H9 (cell line): ENCODE data around the gene ANKK1. TPM values are rescaled to one million over a fixed set of nuclear protein-coding genes. Genes with fewer than 3 reads are reported as not detected.

Experiments used
- DNase-seq: peaks from one replicate; pipeline ENCODE4 v3.0.0-alpha.2; 2017
- H2AFZ ChIP-seq: one replicate; pipeline ENCODE4 v1.6.1; 2013; ENCODE audit warnings: mild to moderate bottlenecking, low read length, control low read depth, moderate library complexity
- H2AK5ac ChIP-seq: 2 replicates; pipeline ENCODE4 v1.6.1; 2013; ENCODE audit warnings: low read length, control low read depth, mixed read lengths; ENCODE audit not compliant: insufficient read length
- H2BK120ac ChIP-seq: one replicate; pipeline ENCODE4 v1.6.1; 2013; ENCODE audit warnings: low read depth, mild to moderate bottlenecking, low read length, control low read depth, inconsistent platforms; ENCODE audit not compliant: poor library complexity, severe bottlenecking
- H2BK12ac ChIP-seq: 2 replicates; pipeline ENCODE4 v1.6.1; 2013; ENCODE audit warnings: low read length, control low read depth, mixed read lengths, low read depth; ENCODE audit not compliant: insufficient read length
- H2BK15ac ChIP-seq: 2 replicates; pipeline ENCODE4 v1.6.1; 2013; ENCODE audit warnings: low read depth, low read length, control low read depth
- H2BK20ac ChIP-seq: one replicate; pipeline ENCODE4 v1.6.1; 2013; ENCODE audit warnings: low read depth, mild to moderate bottlenecking, low read length, control low read depth, inconsistent platforms; ENCODE audit not compliant: poor library complexity, severe bottlenecking
- H2BK5ac ChIP-seq: 2 replicates; pipeline ENCODE4 v1.6.1; 2013; ENCODE audit warnings: low read length, control low read depth, mixed read lengths; ENCODE audit not compliant: insufficient read length
- H3K14ac ChIP-seq: 2 replicates; pipeline ENCODE4 v1.6.1; 2013; ENCODE audit warnings: low read length, control low read depth; ENCODE audit not compliant: insufficient read depth
- H3K18ac ChIP-seq: 2 replicates; pipeline ENCODE4 v1.6.1; 2013; ENCODE audit warnings: low read depth, mild to moderate bottlenecking, mixed read lengths, low read length, control low read depth; ENCODE audit not compliant: insufficient read length
- H3K23ac ChIP-seq: 2 replicates; pipeline ENCODE4 v1.6.1; 2013; ENCODE audit warnings: low read length, control low read depth, mixed read lengths, low read depth; ENCODE audit not compliant: insufficient read length
- H3K23me2 ChIP-seq: 2 replicates; pipeline ENCODE4 v1.6.1; 2013; ENCODE audit warnings: low read depth, mild to moderate bottlenecking, mixed read lengths, low read length, control low read depth; ENCODE audit not compliant: insufficient read length, poor library complexity, severe bottlenecking
- H3K27ac ChIP-seq: 2 replicates; pipeline ENCODE4 v1.5.1; 2013; ENCODE audit warnings: low read length, control low read depth, mixed read lengths, low read depth; ENCODE audit not compliant: insufficient read length
- H3K27me3 ChIP-seq: 2 replicates; pipeline ENCODE4 v1.6.1; 2013; ENCODE audit warnings: low read length, control low read depth, inconsistent platforms; ENCODE audit not compliant: insufficient read depth
- H3K4ac ChIP-seq: 2 replicates; pipeline ENCODE4 v1.6.1; 2013; ENCODE audit warnings: low read depth, mild to moderate bottlenecking, control low read depth, inconsistent platforms, low read length, moderate library complexity
- H3K4me1 ChIP-seq: 2 replicates; pipeline ENCODE4 v1.6.1; 2013; ENCODE audit warnings: low read length, control low read depth, inconsistent platforms; ENCODE audit not compliant: insufficient read depth
- H3K4me2 ChIP-seq: 2 replicates; pipeline ENCODE4 v1.6.1; 2013; ENCODE audit warnings: low read length, control low read depth, mixed read lengths; ENCODE audit not compliant: insufficient read length, insufficient read depth
- H3K56ac ChIP-seq: 2 replicates; pipeline ENCODE4 v1.6.1; 2013; ENCODE audit warnings: low read depth, mild to moderate bottlenecking, mixed read lengths, low read length, control low read depth; ENCODE audit not compliant: insufficient read length
- H3K79me1 ChIP-seq: 2 replicates; pipeline ENCODE4 v1.6.1; 2013; ENCODE audit warnings: low read depth, mild to moderate bottlenecking, moderate library complexity, low read length, control low read depth, inconsistent platforms; ENCODE audit not compliant: insufficient read depth, poor library complexity, severe bottlenecking
- H3K79me2 ChIP-seq: 2 replicates; pipeline ENCODE4 v1.6.1; 2013; ENCODE audit warnings: low read length, control low read depth, inconsistent platforms; ENCODE audit not compliant: insufficient read depth
- H3K9ac ChIP-seq: 2 replicates; pipeline ENCODE4 v1.6.1; 2013; ENCODE audit warnings: low read length, control low read depth, mixed read lengths; ENCODE audit not compliant: insufficient read length; ENCODE audit errors: extremely low read depth
- H3K9me3 ChIP-seq: one replicate; pipeline ENCODE4 v1.6.1; 2013; ENCODE audit warnings: low read depth, low read length, inconsistent platforms; ENCODE audit not compliant: control insufficient read depth
- H3T11ph ChIP-seq: one replicate; pipeline ENCODE4 v1.6.1; 2013; ENCODE audit warnings: mild to moderate bottlenecking, low read length, control low read depth, inconsistent platforms
- H4K20me1 ChIP-seq: one replicate; pipeline ENCODE4 v1.6.1; 2013; ENCODE audit not compliant: control insufficient read depth, insufficient read length, insufficient read depth
- H4K5ac ChIP-seq: 2 replicates; pipeline ENCODE4 v1.6.1; 2013; ENCODE audit warnings: low read depth, mild to moderate bottlenecking, mixed read lengths, low read length, control low read depth; ENCODE audit not compliant: insufficient read length
- H4K8ac ChIP-seq: replicated peaks from 2 replicates; pipeline ENCODE4 v1.6.1; 2013; ENCODE audit warnings: low read length, control low read depth, mixed read lengths, low read depth; ENCODE audit not compliant: insufficient read length
- H4K91ac ChIP-seq: 2 replicates; pipeline ENCODE4 v1.6.1; 2013; ENCODE audit warnings: low read depth, mild to moderate bottlenecking, moderate library complexity, mixed read lengths, low read length, control low read depth; ENCODE audit not compliant: insufficient read length
- H3K27ac Mint-ChIP-seq, 3 experiments: 2 replicates in 2 of 3; 3 replicates in 1 of 3; pipeline ENCODE4 v1.8.0; 2020 to 2021; ENCODE audit warnings: mixed read lengths in 3 of 3, mild to moderate bottlenecking in 1 of 3, moderate library complexity in 1 of 3
- H3K27me3 Mint-ChIP-seq: 2 replicates; pipeline ENCODE4 v1.8.0; 2021; ENCODE audit warnings: low read depth, mild to moderate bottlenecking, moderate library complexity, mixed read lengths
- H3K36me3 Mint-ChIP-seq, 3 experiments: 2 replicates in 2 of 3; 3 replicates in 1 of 3; pipeline ENCODE4 v1.8.0; 2020 to 2021; ENCODE audit warnings: low read depth in 3 of 3, mixed read lengths in 3 of 3; ENCODE audit not compliant: insufficient read depth in 1 of 3
- H3K4me1 Mint-ChIP-seq, 2 experiments: 2 replicates each; pipeline ENCODE4 v1.8.0; 2020; ENCODE audit warnings: mixed read lengths in 2 of 2
- H3K4me3 Mint-ChIP-seq, 2 experiments: 2 replicates in 1 of 2; 3 replicates in 1 of 2; pipeline ENCODE4 v1.8.0; 2020 to 2021; ENCODE audit warnings: mild to moderate bottlenecking in 2 of 2, mixed read lengths in 2 of 2, moderate library complexity in 1 of 2
- H3K9me3 Mint-ChIP-seq, 2 experiments: 2 replicates in 1 of 2; 3 replicates in 1 of 2; pipeline ENCODE4 v1.8.0; 2020; ENCODE audit warnings: mild to moderate bottlenecking in 2 of 2, mixed read lengths in 2 of 2, moderate library complexity in 1 of 2
- WGBS: extraction: QIAGEN DNeasy Blood & Tissue Kit; methylation state at CpG from one replicate; pipeline ENCODE4 v1.1.7; 2013; ENCODE audit warnings: missing lambda C conversion rate, low lambda C conversion rate, mixed read lengths; ENCODE audit not compliant: insufficient read length; ENCODE audit errors: extremely low coverage; 5-methylcytosine and 5-hydroxymethylcytosine counted together
- total RNA-seq: library from RNA; stranded (reverse); gene quantifications from 2 replicates; pipeline ENCODE4 v1.2.1, GENCODE V29; 2021
- TF ChIP-seq, protein P1 (sequence below): fragments of 200-600 bp; sonication (generic); conservative IDR thresholded peaks from 3 replicates; pipeline ENCODE4 v1.8.0; 2021; ENCODE audit warnings: antibody characterized with exemption, mild to moderate bottlenecking

The ANKK1 gene
- total RNA-seq, 1 experiment from 2014 or later = 0.20 TPM

DNA sequence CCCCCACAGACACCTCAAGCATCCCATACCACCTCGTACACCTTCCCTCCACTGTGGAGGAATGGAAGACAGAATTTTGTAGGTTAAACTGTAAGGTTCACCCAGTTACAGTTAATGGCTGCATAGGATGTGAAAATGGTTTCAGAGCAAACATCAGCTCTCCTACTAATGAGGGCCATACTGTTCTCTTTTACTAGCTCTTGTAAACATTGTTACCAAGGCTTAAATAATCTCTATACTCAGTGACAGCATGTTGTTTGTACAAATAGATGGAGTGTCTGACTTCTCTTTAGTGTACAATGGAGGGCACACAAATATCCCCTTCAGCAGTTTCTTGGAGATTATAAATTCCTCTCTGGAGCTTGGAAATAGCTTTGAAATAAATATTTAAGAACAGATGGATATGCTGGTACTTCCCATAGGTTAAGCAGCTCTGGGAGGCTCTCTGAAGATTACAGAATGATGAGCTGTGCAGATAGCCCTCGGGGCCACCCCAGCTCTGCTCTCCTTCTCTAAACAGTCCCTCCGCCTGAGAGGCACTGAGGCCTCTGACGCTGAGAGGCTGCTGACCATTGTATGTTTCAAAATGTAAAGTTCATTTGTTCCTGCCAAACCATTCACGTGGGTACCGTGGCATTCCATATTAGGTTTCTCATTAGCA lies 47.5 kb upstream of the ANKK1 start:
- whole genome bisulfite sequencing = no CpG with 5 or more reads among the region's 6 CpGs
- no peak overlapping the region for H2BK15ac ChIP-seq
- no peaks in the 10 kb centered on the region for H3K27me3 ChIP-seq
- no peak overlapping the region for H2AK5ac ChIP-seq
- TF ChIP-seq, protein P1, sequence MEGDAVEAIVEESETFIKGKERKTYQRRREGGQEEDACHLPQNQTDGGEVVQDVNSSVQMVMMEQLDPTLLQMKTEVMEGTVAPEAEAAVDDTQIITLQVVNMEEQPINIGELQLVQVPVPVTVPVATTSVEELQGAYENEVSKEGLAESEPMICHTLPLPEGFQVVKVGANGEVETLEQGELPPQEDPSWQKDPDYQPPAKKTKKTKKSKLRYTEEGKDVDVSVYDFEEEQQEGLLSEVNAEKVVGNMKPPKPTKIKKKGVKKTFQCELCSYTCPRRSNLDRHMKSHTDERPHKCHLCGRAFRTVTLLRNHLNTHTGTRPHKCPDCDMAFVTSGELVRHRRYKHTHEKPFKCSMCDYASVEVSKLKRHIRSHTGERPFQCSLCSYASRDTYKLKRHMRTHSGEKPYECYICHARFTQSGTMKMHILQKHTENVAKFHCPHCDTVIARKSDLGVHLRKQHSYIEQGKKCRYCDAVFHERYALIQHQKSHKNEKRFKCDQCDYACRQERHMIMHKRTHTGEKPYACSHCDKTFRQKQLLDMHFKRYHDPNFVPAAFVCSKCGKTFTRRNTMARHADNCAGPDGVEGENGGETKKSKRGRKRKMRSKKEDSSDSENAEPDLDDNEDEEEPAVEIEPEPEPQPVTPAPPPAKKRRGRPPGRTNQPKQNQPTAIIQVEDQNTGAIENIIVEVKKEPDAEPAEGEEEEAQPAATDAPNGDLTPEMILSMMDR = no peak
- no peak overlapping the region for H3K56ac ChIP-seq
- no peak overlapping the region for H2BK12ac ChIP-seq
- H3K4me1 ChIP-seq = no peaks in the 10 kb centered on the region
- H3T11ph ChIP-seq = no peak overlapping the region
- no peak overlapping the region for H2BK5ac ChIP-seq
- Mint-ChIP-seq H3K27ac (no peak overlapping the region), H3K9me3 (no peaks in the 10 kb centered on the region), H3K4me3 (no peak overlapping the region), H3K4me1 (peaks cover 0 to 5% of the 10 kb centered on the region in 2 experiments; a peak in 1 of 4 replicates), H3K27me3 (no peaks in the 10 kb centered on the region), H3K36me3 (peaks cover 4 to 17% (median 10%) of the 10 kb centered on the region in 3 experiments; a peak in 6 of 7 replicates)
- H3K4me2 ChIP-seq = no peak overlapping the region
- no peak overlapping the region for H4K5ac ChIP-seq
- H3K18ac ChIP-seq = no peak overlapping the region
- H4K91ac ChIP-seq = no peak overlapping the region
- no peak for DNase-seq
- no peak overlapping the region for H2AFZ ChIP-seq
- H2BK120ac ChIP-seq = no peak overlapping the region
- H4K8ac ChIP-seq = no peak overlapping the region
- H3K79me2 ChIP-seq = no peaks in the 10 kb centered on the region
- no peaks in the 10 kb centered on the region for H3K79me1 ChIP-seq
- H3K23ac ChIP-seq = no peak overlapping the region
- no peaks in the 10 kb centered on the region for H4K20me1 ChIP-seq
- no peak overlapping the region for H3K9ac ChIP-seq
- H3K4ac ChIP-seq = no peak overlapping the region
- H3K23me2 ChIP-seq = no peaks in the 10 kb centered on the region
- H3K14ac ChIP-seq = no peak overlapping the region
- no peaks in the 10 kb centered on the region for H3K9me3 ChIP-seq
- no peak overlapping the region for H2BK20ac ChIP-seq
- no peak overlapping the region for H3K27ac ChIP-seq
